Spleen (tissue), 7 donors: ENCODE data around the gene TNFSF11.

ENCODE experiments used
- POLR2A ChIP-seq, 3 donors: fragments of 450-650 bp; IDR thresholded peaks; one replicate each; pipeline ENCODE4 v1.5.1; 2017; ENCODE audit warnings: antibody characterized with exemption in 3 of 3, mild to moderate bottlenecking in 1 of 3
- POLR2AphosphoS5 ChIP-seq, 3 donors: sonication (generic); formaldehyde crosslinking; IDR thresholded peaks; one replicate each; pipeline ENCODE4 v1.5.1; 2017; ENCODE audit warnings: antibody characterized with exemption in 3 of 3
- TF ChIP-seq, protein P1 (sequence below), 11 experiments: fragments of 200-600 bp in 7 of 11; fragments of 450-650 bp in 4 of 11; sonication (generic) in 4 of 11; IDR thresholded peaks in 8 of 11; conservative IDR thresholded peaks in 3 of 11; 1 replicate in 7 of 11; 2 replicates in 4 of 11; pipeline versions ENCODE4 v1.4.0 to v1.8.0; 2016 to 2021; ENCODE audit warnings: antibody characterized with exemption in 11 of 11, inconsistent platforms in 4 of 11, mild to moderate bottlenecking in 1 of 11
- donor health status: DM: no; HTN: no; CAD: no; lungs with moderate emphysema.
- donor health status: DM: no; HTN: no; CAD: no.
- donor health status: DM: no; HTN: no; CAD: no.

DNA sequence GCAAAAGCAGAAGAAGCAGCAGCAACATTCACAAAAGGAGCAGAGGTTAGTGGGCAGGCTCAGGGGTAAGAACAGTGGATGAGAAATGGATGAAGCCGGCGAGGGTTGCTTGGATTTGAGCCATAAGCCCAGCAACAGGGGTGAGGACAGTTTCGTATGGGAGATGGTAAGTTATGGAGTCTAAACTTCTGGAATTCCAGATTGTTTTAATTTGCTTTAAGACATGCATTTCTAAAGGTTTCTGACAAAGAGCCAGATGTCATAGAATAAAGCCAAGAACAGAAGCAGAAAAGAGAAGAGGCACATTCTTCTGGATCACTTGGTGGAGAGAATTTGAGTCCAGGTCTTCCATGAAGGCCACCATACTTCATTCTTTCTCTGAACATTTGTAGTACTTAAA is 76.6 kb downstream of the TNFSF11 start:
- no peak for TF ChIP-seq POLR2AphosphoS5 (IDR thresholded peaks at IDR 0.05)
- TF ChIP-seq, protein P1, sequence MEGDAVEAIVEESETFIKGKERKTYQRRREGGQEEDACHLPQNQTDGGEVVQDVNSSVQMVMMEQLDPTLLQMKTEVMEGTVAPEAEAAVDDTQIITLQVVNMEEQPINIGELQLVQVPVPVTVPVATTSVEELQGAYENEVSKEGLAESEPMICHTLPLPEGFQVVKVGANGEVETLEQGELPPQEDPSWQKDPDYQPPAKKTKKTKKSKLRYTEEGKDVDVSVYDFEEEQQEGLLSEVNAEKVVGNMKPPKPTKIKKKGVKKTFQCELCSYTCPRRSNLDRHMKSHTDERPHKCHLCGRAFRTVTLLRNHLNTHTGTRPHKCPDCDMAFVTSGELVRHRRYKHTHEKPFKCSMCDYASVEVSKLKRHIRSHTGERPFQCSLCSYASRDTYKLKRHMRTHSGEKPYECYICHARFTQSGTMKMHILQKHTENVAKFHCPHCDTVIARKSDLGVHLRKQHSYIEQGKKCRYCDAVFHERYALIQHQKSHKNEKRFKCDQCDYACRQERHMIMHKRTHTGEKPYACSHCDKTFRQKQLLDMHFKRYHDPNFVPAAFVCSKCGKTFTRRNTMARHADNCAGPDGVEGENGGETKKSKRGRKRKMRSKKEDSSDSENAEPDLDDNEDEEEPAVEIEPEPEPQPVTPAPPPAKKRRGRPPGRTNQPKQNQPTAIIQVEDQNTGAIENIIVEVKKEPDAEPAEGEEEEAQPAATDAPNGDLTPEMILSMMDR (IDR thresholded peaks at IDR 0.05 in 8 of 11, conservative IDR thresholded peaks at IDR 0.05 in 3 of 11) = no peak
- TF ChIP-seq POLR2A (IDR thresholded peaks at IDR 0.05) = no peak
